ENCODE data around the gene PLCL1. TPM values are rescaled to one million over a fixed set of nuclear protein-coding genes. Genes with fewer than 3 reads are reported as not detected.

Gene PLCL1
- total RNA-seq, 1 donor from 2014 or later = 2.5 TPM

GRCh38 chr2:198042189-198042588, 237.8 kb downstream of the PLCL1 start:
- intact Hi-C loops (cut with micrococcal nuclease) = loop anchor here (2.0 to 5.0 kb wide), 3 partner anchors 37 to 175 kb away; no protein-coding TSS in a partner anchor

- intact Hi-C loops (cut with micrococcal nuclease) = loop anchor here (5.0 kb wide), 2 partner anchors 107 to 177 kb away; no protein-coding TSS in a partner anchor
Measured at GRCh38 chr2:198044777-198045176, 240.4 kb downstream of the PLCL1 start.

DNA sequence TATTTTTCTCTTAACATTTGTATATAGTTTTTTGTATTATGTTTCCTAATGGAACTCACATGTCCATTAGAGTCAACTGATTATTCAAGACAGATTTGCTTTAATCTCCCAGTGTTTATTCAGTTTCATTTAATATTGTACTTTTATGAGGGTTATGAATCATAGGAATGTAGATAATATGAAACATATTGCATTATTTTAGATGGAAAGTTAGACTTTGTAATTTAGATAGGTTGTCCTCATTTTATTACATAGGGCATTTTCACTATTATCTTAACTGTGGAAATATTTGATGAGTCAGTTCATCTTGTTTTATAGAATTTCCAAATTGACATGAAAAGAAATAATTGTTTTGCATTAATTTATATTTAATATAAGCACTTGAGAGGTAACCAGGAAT, 240.8 kb downstream of the PLCL1 start:
- intact Hi-C loops (cut with micrococcal nuclease) = no loop called here

DNA sequence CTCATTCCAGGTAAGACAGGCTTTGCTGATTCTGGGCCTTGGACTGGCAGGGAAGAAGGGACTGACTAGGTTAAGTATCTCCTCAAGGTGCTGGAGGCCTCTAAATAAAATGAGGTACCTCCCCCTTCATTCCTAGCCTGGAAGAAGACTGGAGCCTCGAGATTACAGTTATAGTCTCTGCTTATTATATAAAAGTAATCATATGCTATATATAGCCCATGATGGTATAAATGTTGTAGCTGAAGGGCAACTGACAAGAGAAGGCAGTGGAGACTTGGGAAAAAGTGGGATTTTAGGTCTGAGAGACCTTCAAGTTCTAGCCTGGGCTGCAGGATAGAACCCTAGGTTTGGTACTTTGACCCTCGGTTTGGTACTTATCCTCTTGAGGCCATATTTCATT, 248.3 kb downstream of the PLCL1 start:
- intact Hi-C loops (cut with micrococcal nuclease) = no loop called here

GRCh38 chr2:198053148-198053547, 248.8 kb downstream of the PLCL1 start:
- intact Hi-C loops (cut with micrococcal nuclease) = no loop called here

DNA sequence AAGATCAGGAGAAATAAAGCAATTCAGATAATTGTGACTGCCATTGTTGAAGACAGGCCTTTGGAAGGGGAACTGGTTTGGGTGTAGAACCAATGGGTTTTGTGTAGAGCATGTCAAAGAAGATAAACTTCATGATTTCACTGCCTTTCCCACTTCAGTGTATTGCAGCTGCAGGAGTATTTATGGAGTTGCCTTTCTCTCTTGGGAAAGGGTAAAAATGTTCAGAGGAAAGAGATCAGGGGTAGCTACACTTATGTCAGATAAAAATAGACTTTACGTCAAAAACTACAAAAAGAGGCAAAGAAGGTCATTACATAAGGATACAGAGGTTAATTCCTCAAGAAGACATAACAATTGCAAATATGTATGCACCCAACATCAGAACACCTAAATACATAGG, 249.4 kb downstream of the PLCL1 start:
- intact Hi-C loops (cut with micrococcal nuclease) = loop anchor here (1.0 to 2.0 kb wide), 3 partner anchors 203 to 346 kb away; no protein-coding TSS in a partner anchor

GRCh38 chr2:198054299-198054698, 249.9 kb downstream of the PLCL1 start:
- intact Hi-C loops (cut with micrococcal nuclease) = loop anchor here (1.0 to 2.0 kb wide), 3 partner anchors 203 to 347 kb away; no protein-coding TSS in a partner anchor

DNA sequence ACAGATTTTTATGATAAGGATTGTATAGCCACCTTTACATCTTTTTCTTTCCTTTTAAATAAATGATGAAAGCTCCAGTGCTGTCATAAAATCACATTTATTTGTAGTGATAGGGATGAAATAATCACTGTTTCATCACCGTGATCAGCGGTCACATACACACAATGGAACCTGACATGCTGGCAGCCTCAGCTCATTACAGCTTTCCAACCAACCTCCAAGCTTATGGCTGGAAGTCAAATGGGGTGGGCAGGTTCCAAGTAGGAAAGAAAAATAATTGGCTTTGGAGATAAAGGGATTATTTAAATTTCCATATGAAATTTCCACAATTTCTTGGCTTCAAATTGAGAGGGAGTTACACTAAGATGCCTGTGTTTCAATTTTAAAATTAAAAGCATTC, 251.3 kb downstream of the PLCL1 start:
- intact Hi-C loops (cut with micrococcal nuclease) = loop anchor here (2.0 kb wide), 1 partner anchor 205 kb away; no protein-coding TSS in a partner anchor

DNA sequence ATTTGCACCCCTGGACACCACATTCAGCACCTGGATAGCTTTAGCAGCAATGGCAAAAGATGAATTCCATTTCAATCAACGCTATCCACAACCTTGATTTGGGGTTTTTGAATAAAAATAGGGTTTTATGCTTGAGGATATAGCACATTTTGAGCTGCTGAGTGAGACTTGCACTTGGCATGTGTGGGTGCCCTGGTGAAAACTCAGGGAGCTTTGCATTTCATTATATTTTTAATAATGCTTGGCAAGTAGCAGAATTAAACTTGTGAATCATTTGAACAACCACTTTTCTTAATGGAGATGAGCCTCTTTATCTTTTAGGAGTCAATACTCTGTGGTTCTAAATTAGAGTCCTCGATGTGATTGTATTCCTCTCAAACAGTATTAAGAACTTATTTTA, 252.4 kb downstream of the PLCL1 start:
- intact Hi-C loops (cut with micrococcal nuclease) = no loop called here

DNA sequence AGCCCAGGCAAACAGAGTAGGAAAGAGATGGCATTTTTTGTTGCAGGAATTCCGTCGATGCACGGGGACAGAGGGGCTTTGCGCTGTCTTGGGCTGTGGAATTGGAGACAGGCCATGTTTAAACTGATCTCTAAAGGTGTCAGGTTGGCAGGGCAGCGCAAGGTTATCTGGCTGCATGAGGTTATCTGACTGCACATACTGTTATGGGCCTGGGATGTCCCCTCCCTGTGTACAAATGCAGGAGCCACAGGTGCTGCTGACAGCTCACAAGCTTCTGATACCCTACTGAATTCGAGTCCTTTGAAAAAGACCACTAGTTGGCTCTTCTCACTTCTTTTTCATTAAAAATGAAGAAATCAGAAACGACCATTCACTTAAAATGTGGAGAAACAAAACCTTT, 255.4 kb downstream of the PLCL1 start:
- intact Hi-C loops (cut with micrococcal nuclease) = no loop called here

DNA sequence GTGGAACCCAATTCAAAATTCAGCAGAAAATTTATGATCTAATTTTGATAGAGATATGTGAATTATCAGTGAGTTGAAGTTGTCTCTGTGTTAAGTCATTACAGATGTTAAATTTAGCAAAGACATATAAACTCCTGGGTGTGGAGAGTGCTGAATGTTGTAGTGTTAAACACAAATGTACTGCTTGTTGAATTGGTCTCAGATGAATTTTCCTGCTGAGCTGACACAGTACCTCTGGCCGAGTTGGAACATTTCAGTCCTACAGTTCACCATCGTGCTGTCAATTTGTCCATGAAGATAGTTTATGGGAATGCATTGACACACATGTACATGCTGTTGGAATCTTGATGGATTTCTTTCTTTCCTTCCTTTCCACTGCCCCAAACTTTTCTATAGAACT, 255.9 kb downstream of the PLCL1 start:
- intact Hi-C loops (cut with micrococcal nuclease) = no loop called here

- intact Hi-C loops (cut with micrococcal nuclease) = no loop called here
Measured at GRCh38 chr2:198062826-198063225, 258.4 kb downstream of the PLCL1 start.

DNA sequence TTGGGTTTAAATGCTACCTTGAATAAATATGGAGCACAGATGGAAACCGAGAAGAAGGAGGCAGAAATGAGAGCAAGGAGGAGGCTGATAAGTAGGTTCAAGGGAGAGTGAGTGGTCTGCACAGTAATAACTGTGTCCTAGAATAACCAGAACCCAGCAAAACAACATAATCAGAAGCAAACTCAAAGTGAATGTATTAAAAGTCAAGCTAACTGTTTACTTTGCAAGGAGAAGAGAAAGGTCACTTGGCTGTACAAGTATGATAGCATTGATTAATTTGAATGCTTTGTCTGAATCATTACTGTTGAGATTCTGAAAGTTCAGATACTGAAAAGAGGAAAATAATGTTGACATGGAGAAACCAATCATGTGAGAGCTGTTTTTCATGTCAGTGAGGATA, 258.8 kb downstream of the PLCL1 start:
- intact Hi-C loops (cut with micrococcal nuclease) = no loop called here

GRCh38 chr2:198065322-198065721, 260.9 kb downstream of the PLCL1 start:
- intact Hi-C loops (cut with micrococcal nuclease) = no loop called here

- intact Hi-C loops (cut with micrococcal nuclease) = no loop called here
Measured at GRCh38 chr2:198066597-198066996, 262.2 kb downstream of the PLCL1 start.

GRCh38 chr2:198072655-198073054, 268.3 kb downstream of the PLCL1 start:
- intact Hi-C loops (cut with micrococcal nuclease) = loop anchor here (5.0 kb wide), 1 partner anchor 40 kb away; no protein-coding TSS in a partner anchor

DNA sequence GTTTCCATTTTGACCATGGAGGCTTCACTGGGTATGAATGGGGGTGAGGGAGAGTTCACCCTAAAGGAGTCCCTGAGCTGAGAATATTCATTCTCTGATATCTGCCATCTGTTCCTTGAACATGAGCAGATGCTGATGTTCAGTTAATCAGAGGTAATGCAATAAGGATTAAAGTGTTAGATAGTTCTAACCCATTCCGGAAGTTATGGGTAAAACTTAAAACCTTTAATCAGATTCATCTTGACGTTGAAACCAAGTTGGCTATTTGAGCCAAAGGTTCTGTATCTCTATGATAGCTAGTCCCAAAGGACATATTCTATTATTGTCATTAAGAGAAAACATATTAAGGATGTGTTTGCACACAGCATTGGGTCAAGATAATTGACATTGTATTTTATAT, 268.9 kb downstream of the PLCL1 start:
- intact Hi-C loops (cut with micrococcal nuclease) = loop anchor here (5.0 kb wide), 1 partner anchor 41 kb away; no protein-coding TSS in a partner anchor

DNA sequence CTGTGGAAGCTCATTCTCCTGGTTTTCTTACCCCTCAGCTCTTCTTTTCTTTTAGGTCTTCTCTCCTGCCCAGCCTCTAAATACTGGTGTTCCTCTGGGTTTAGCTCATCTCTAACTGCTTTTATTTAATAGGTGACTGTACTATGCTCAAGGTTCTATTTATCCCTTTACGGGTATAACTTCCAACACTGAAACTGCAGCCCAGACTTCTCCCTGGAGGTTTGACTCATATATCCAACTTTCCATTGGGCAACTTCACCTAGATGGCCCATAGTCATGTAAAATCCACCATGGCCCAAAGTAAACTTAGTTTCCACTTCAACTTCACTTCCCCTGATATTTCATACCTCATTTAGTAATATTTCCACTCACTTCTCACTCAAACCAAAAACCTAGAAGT, 273.1 kb downstream of the PLCL1 start:
- intact Hi-C loops (cut with micrococcal nuclease) = no loop called here

GRCh38 chr2:198080879-198081765, 276.7 kb downstream of the PLCL1 start:
- intact Hi-C loops (cut with micrococcal nuclease) = no loop called here

DNA sequence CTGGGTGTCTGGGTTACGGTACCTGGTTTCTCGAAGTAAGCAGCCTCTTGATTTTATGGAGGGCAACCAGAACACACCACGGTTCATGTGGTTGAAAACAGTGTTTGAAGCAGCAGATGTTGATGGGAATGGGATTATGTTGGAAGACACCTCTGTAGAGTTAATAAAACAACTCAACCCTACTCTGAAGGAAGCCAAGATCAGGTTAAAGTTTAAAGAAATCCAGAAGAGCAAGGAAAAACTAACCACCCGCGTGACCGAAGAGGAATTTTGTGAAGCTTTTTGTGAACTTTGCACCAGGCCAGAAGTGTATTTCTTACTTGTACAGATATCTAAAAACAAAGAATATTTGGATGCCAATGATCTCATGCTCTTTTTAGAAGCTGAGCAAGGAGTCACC, 279.8 kb downstream of the PLCL1 start:
- intact Hi-C loops (cut with micrococcal nuclease) = no loop called here

DNA sequence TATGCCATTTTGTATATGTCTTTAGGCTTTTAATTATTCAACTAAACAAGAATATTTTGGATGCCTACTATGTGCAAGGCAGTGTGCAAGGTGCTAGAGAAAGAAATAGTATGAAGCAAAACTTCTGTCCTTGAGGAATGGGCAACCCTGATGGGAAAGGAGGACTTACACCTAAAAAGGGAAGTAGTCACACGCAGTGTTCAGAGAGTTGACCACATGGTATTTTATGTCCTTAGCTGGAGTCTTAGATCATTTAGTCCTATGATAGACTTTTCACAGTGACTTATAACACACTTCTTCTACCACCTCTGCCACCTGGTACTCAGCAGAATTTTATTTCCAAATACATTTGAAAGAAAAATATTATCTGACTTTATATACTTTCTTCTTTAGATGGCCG, 291.6 kb downstream of the PLCL1 start:
- intact Hi-C loops (cut with micrococcal nuclease) = no loop called here

- intact Hi-C loops (cut with micrococcal nuclease) = no loop called here
Measured at GRCh38 chr2:198096965-198097364, 292.6 kb downstream of the PLCL1 start.

DNA sequence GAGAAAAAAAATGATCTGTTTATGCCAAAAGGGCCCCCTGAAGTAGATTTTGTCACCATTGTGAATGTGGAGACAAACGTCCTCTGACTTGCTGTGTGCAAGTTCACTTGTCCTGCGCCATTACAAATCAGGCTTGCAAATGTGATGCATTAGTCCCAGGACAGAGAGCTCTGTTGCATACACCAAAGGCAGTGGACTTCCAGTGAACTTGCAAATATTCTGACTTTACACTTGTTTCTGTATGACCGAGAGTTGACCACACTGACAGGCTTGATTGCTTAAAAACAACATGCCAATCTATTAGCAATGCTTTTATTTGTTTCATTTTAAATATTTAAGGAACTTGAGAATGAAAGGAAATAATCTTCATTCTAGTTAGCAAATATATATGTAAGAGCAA, 293.2 kb downstream of the PLCL1 start:
- intact Hi-C loops (cut with micrococcal nuclease) = no loop called here
